NCI-H2107 treated with DMSO at 0.1 percent for 48 hours (cell line): ENCODE results near the gene ARRB1.
"Not testable (repeated sequence)": the region's sequence is repeated elsewhere in the genome, so short reads cannot be mapped to it uniquely, and the experiment has no call there.

ENCODE experiments used
- DNase-seq: peaks from one replicate; lab custom pipeline; 2025; ENCODE audit not compliant: unreplicated experiment; lab: John Stamatoyannopoulos, UW

Gene ARRB1

DNA sequence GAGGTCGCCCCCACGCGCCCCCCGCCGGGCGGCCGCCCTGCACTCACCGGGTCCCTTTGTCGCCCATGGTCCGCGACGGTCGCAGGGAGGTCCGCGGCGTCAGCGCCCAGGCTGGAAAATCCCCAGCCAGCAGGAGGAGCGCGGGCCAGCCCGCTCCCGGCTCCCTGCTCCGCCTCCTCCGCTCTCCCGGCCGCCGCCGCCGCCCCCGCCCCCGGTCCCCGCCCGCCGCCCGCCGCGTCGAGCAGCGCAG, at the start of gene ARRB1:
ARRB1 (minus strand) TSS at position 121 of the 250 bp plus-strand sequence; CDS start at position 67, 54 bp downstream.
- no peak for DNase-seq

DNA sequence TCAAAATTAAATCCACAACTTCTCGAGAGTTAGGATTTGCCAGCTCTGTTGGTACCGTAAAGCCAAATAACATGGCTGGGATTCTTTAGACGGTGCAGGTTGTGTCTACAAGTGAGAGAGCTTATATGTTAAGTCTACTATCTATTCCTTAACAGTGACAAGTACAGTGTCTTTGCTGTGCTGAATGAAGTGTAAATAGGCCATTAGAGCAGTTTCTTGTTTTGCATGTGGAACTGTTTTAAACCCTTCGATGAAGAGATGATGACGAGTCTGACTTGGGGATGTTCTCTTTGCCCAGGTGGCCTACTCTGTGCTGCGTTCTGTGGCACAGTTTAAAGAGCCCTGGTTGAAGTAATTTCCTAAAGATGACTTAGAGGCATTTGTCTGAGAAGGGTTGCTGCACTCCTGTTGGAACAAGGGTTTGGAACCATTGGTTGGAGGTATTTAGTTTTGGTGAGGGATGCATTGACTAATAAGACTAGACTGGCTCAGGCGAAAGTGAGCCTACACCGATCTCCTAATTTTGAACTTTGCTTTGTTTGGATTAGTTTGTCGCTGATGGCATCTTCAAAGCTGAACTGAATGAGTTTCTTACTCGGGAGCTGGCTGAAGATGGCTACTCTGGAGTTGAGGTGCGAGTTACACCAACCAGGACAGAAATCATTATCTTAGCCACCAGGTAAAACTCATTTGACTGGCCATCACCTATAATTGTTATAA, 48.8 kb upstream of the ARRB1 start:
- DNase-seq, result no peak

DNA sequence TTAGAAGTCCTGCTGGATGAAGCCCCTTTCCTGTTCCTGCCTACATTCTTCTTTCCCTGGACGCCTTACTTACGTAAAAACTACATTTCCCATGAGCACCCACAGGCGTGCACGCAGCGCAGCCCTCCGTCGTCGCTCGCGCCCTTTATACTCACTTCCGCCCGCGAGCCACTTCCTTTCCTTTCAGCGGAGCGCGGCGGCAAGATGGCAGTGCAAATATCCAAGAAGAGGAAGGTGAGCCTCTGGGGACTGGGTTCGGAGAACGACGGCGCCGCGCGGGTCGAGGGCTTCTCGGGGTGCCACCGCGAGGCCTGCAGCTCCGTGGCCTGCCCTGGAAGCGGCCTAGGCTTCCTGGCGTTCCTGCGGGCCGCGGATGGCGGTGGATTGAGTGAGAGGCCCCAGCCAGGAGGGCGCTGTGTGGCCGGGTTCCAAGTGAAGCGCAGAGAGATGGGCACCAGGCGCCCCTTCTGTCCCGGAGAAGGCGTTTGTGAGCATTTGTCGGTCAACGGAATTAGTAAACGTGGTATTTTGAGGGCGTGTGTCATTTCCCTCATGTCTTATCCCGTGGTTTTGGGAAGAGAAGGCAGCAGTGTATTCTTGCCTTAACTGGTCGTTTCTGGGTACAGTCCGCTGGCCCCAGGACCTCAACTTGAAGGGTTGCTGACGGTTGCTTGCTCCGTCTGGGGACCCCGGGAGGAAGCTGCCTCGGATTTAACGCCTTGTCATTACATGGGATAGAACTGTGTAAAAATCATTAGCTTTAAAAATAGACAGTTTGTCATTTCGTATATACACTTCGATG, 48.1 kb upstream of the ARRB1 start, which contains the start of gene RPS3:
RPS3 (plus strand) TSS at position 175 of the 802 bp plus-strand sequence; CDS start at position 205, 30 bp downstream.
- peak; percentile 77 for DNase-seq

- no peak for DNase-seq
Observed at GRCh38 chr11:75398906-75399305, 47.4 kb upstream of the ARRB1 start.

DNA sequence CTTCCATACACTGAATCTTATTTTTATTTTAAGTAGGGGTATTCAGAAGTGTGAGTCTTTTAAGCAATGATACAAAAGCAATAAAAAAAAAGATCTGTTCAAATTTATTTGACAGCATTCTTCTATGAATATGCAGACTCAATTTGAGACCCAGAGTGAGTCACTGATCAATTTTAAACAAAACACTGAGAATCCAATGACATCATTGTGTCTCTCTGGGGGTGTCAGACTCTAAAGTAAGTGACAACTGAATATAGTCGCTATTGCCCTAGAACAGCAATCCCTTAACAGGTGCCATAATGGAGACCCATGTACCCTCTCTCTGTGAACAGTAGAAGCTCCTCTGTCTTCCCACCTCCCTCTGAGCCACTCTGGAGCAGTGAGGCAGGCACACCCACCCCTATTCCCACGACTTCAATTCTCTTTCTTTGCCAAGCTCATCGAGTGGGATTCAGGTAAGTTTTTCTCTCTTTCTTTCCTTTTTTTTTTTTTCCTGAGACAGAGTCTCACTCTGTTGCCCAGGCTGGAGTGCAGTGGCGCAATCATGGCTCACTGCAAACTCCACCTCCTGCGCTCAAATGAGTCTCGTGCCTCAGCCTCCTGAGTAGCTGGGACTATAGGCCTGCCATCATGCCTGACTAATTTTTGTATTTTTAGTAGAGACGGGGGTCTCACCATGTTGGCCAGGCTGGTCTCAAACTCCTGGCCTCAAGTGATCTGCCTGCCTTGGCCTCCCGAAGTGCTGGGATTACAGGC, 42.8 kb upstream of the ARRB1 start:
- DNase-seq, result no peak

- no peak for DNase-seq
Observed at GRCh38 chr11:75389925-75390324, 38.5 kb upstream of the ARRB1 start.

DNA sequence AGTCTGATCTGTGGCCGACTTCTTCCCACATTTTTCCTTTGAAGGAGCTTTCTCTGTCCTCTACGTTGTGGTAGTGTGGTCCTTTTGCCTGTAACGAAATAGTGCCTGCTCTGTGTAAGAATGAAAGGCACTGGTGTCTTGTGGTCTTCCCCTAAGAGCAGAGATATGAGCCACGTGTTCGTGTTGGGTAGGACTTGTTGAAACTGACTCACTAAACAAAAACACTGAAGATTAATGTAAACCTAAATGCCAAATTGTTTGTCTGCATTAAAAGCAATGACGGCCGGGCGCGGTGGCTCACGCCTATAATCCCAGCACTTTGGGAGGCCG, 37.8 kb upstream of the ARRB1 start:
- DNase-seq, result no peak

DNA sequence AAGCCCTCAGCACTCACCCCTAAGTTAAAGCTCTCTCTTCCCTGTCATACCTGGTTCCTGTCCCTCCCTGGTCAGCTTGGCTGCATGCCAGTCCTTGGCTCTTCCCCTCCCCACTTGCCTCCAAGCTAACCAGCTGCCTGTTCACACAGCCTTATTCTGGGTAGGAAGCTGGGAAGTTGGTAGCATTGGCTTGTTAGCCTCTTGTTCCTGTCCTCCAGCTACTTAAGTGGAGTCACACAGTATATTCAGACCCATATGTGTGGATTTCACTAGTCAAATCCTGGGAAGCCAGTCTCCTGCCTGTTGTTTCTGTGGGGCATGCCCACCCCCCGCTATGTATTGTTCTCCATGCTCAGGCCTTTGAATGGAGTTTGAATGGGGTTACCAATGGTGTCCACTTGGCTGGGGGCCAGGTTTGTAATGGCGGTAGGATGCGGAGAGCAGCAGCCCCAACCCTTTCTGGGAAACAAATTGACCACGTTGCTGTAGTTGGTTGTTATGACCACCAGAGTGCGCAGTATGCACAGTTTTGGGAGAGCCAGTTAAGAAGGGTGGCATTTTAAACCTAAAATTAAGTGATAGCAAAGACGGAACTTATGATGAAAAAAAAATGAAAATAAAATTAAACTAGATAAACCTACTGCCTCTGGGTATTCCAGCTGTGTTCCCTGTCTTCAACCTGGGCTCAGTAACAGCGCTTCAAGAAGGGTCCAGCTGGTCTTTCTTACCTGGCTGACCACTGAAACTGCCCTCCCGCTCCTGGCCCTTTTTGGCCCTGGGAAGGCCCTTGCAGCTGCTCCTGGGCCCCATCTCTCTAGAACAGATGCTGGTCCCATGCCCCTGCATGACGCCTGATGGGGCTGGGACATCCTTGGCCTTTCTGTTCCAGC, 37.2 kb upstream of the ARRB1 start:
- peak; percentile 88 for DNase-seq

GRCh38 chr11:75387736-75388294, 36.4 kb upstream of the ARRB1 start:
- DNase-seq, result no peak

- no peak for DNase-seq
Observed at GRCh38 chr11:75386942-75387630, 35.6 kb upstream of the ARRB1 start.

GRCh38 chr11:75384438-75385080, 33.1 kb upstream of the ARRB1 start:
- peak; percentile 39 for DNase-seq

DNA sequence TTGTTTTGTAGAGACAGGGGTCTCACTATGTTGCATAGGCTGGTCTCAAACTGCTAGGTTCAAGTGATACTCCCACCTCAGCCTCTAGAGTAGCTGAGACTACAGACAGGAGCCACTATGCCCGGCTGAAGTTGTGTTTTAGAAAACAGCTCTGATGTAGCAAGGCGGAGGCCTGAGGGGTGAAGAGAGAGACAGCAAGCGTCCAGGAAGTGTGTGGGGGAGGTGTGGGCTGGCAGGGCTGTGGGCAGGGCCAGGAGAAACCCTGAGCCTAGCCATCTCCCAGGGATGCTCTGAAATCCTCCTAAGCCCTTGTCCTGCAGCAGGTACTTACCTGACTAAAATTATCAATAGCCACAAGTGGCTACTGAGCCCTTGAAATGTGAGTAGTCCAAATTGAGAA, 31.8 kb upstream of the ARRB1 start:
- DNase-seq, result no peak

DNA sequence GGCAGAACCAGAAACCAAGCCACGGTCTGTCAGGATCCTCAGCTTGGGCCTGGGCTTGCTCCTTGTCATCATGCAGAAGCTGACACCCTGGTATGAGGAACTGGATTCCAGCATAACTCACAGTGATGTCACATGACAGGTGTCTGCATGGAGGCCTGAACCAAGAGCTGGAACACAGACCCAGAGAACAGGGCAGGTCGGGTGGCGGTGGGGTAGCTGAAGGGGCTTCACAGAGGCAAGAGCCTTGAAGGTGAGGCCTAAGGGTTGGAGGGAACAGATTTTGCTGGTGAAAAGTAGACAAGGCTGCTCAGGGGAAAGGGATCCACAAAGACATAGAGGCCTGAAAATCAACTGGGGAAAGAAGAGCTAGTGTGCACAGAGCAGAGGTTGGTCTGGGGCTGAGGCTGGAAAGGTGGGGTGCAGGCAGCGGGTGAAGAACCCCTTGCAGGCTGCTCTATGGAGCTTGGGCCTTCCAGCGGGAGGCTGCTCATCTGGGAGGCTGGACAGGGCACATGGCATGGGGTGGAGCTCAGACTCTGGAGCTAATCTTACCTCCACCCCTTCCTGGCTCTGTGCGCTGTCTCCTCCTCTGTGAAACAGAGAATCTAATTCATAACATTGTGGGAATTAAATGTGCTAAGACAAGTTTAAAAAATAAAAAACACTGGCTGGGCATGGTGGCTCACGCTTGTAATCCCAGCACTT, 29.4 kb upstream of the ARRB1 start:
- no peak for DNase-seq

DNA sequence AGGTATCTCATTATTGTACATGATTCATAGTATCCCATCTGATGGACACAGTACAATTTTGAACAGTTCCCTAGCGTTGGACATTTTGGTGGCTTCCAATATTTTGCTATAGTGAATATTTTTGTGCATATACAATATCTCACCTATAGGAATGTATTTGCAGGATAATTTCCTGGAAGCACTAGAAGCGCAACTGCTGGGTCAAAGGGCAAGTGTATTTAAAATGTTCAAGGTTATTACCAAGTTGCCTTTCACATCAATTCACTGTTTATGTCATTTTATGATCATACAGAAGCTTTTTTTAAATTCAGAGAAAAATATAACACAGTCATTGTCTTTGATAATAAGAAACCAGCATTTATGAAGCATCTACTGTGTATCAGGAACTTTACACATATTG, 28.8 kb upstream of the ARRB1 start:
- DNase-seq, result no peak

DNA sequence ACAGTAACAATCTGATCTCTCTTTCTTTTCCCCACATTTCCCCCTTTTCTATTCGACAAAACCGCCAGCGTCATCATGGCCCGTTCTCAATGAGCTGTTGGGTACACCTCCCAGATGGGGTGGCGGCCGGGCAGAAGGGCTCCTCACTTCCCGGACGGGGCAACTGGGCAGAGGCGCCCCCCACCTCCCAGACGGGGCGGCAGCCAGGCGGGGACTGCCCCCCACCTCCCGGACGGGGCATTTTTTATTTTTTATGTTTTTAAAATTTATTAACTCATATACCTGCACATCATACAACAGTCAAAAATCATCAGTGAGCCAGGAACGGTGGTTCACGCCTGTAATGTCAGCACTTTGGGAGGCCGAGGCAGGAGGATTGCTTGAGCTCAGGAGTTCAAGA, 27.3 kb upstream of the ARRB1 start:
- DNase-seq, result not testable (repeated sequence)

DNA sequence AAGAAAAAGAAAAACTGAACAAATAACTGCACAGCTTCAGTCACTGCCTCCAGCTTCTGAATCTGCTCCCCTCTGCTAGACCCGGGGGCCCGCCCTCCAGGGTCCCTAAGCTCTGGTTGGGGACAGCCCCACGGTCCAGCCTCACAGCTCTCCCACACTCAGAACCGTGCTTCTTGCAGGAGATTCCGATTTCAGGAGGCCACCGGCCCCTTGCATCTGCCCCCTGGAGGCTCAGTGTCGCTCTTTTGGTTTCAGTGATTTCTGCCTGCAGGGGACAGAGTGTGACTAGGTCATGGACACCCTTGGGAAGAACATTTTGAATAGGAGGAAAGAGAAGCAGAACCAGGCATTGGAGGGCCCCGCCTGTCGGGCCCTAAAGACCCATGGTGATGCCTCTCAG, 24.7 kb upstream of the ARRB1 start:
- no peak for DNase-seq

- no peak for DNase-seq
Observed at GRCh38 chr11:75375626-75376025, 24.2 kb upstream of the ARRB1 start.

DNA sequence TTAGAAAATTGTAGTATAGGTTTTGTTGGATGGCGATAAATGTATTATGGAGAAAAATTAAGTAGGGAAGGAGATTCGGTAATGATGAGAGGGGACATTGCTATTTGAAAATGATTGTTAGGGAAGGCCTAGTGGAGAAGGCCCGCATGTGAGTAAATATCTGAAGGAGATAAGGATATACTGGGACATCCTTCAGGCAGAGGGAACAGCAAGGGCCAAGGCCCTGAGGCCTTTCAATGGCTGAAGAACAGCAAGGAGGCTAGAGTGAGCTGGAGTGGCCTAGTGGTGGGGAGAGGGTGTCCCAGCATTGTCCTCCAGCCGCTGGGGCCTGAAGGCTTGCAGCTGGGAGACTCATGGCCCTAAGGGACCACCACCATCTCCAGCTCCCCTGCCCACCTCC, 23.2 kb upstream of the ARRB1 start:
- DNase-seq, result no peak

- DNase-seq, result no peak
Observed at GRCh38 chr11:75373201-75373600, 21.7 kb upstream of the ARRB1 start.
